K562 treated with DMSO at 1 percent for 24 hours (cell line): Measurements from ENCODE around the gene ALDH9A1. TPM values are rescaled to one million over a fixed set of nuclear protein-coding genes. Genes with fewer than 3 reads are reported as not detected.

ENCODE experiments used
- total RNA-seq: library from RNA; unstranded; fragments of 300-600 nt; gene quantifications from 2 replicates; pipeline ENCODE4 v1.2.3, GENCODE V29; 2022; ENCODE audit warnings: low read depth; ENCODE audit not compliant: insufficient read depth

The ALDH9A1 gene
- total RNA-seq = 36.3 and 48.8 TPM in 2 replicates

GRCh38 chr1:165697881-165698760 is at the start of gene ALDH9A1:
Gene ALDH9A1 (minus strand): TSS chr1:165698562. CDS start chr1:165698558, 4 bp downstream.

GRCh38 chr1:165630629-165631341 is 67.6 kb downstream of the ALDH9A1 start, which contains the start of gene MGST3:
Gene MGST3 (plus strand): TSS chr1:165631234. CDS start chr1:165649848, 18,614 bp downstream.

Other genes with a start within 250 kb of the ALDH9A1 start
- not detected in 2 replicates for gene LRRC52, start 154.6 kb downstream of the ALDH9A1 start, total RNA-seq
- 98.1 and 121 TPM in 2 replicates for gene MGST3, start 67.3 kb downstream of the ALDH9A1 start, total RNA-seq
- gene TMCO1, start 70.3 kb upstream of the ALDH9A1 start, total RNA-seq = 78.7 and 96.0 TPM in 2 replicates
- 40.4 and 48.8 TPM in 2 replicates for gene UCK2, start 129.1 kb upstream of the ALDH9A1 start, total RNA-seq